Stimulated activated naive B cell treated with anti-CD40 and anti-IgM and Interleukin-4, amounts not matched to agents 10 μg/mL and 1 μg/mL and 100 μg/mL, for 72 hours (primary cell): ENCODE measurements around the gene TMEM135.
A peak's percentile ranks its signal among the peaks of the same experiment; 100 is the strongest.

Experiments used
- ATAC-seq, 2 donors: fragments of 150-1000 bp; cut with Tn5 transposase; replicated peaks; 2 replicates each; pipeline ENCODE4 v1.10.0; 2021; ENCODE audit warnings: moderate library complexity in 1 of 2
- DNase-seq: peaks from one replicate; pipeline ENCODE4 v3.0.0; 2021
- H3K27ac Mint-ChIP-seq: one replicate; pipeline ENCODE4 v1.8.0; 2022; ENCODE audit warnings: mild to moderate bottlenecking, mixed read lengths
- H3K27me3 Mint-ChIP-seq, 2 donors: one replicate each; pipeline ENCODE4 v1.8.0; 2022; ENCODE audit warnings: mixed read lengths in 2 of 2
- H3K36me3 Mint-ChIP-seq, 2 donors: one replicate each; pipeline ENCODE4 v1.8.0; 2022; ENCODE audit warnings: mixed read lengths in 2 of 2, mild to moderate bottlenecking in 1 of 2
- H3K4me1 Mint-ChIP-seq, 2 donors: one replicate each; pipeline ENCODE4 v1.8.0; 2022; ENCODE audit warnings: mixed read lengths in 2 of 2, mild to moderate bottlenecking in 1 of 2
- H3K4me3 Mint-ChIP-seq, 2 donors: one replicate each; pipeline ENCODE4 v1.8.0; 2022; ENCODE audit warnings: mild to moderate bottlenecking in 2 of 2, mixed read lengths in 2 of 2, moderate library complexity in 1 of 2
- H3K9me3 Mint-ChIP-seq, 2 donors: one replicate each; pipeline ENCODE4 v1.8.0; 2022; ENCODE audit warnings: mixed read lengths in 2 of 2, mild to moderate bottlenecking in 1 of 2

TMEM135 gene

DNA sequence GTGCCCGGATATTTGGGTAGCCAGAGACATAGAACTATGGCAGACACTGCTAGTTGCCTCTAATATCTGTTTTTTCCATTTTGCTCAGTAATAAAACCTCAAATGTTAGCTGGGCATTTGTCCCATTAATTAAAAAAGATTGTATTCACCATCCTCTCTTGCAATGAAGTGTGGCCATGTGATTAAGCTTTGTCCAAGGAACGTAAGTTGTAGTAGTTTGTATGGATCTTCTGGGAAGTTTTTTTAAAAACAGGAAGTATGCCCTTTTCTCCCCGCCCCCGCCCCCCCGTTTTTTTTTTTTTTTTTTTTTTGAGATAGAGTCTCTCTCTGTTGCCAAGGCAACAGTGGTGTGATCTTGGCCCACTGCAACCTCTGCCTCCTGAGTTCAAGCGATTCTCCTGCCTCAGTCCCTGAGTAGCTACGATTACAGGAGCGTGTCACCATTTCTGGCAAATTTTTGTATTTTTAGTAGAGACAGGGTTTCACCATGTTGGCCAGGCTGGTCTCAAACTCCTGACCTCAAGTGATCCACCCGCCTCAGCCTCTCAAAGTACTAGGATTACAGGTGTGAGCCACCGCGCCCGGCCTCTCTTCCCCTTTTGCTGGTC lies 1.7 kb upstream of the TMEM135 start:
- ATAC-seq (no peak), DNase-seq (no peak)
- Mint-ChIP-seq H3K9me3 (no peaks in the 10 kb centered on the region), H3K36me3 (peaks cover 5% of the 10 kb centered on the region in 2 donors), H3K4me3 (no peak overlapping the region), H3K27me3 (no peaks in the 10 kb centered on the region), H3K4me1 (peaks cover 21 to 45% of the 10 kb centered on the region in 2 donors), H3K27ac (no peak overlapping the region)

DNA sequence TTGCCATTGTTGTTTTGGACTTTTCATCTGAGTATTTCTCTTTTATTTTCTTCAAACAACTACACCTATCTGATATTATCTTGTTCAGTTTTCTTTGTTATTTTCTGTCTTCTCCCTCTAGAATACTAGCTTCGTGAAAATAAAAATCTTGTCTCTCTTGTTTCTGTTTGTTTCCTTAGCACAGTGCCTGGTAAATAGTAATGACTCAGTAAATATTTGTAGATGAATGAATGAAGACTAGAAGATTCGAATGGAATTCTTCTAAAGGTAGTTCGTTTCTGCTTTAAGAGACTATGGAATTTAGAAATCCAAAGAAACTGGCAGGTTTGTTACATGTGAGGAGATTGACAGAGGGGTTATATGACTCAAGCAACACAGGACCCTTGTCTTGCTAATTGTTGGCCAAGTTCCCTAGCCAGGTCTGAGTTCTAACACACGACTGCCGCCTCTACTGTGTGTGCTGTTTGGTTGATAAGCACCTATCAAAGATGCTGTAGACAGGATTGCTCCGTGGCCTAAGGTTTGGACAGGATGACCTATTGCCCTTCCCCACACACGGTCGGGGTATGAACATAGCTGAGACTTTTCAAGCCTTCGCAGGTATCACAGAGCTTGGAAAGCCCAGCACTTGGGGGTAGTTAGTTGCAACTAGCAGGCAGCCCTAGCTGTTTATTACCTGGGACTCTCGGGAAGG lies 831 bp upstream of the TMEM135 start:
- H3K27ac Mint-ChIP-seq, result peak overlapping the region; percentile 94
- DNase-seq, result no peak
- H3K36me3 Mint-ChIP-seq, result peaks cover 11 to 13% of the 10 kb centered on the region in 2 donors
- H3K9me3 Mint-ChIP-seq, result no peaks in the 10 kb centered on the region
- H3K4me3 Mint-ChIP-seq, result peak overlapping the region; percentile 93 to 99
- H3K27me3 Mint-ChIP-seq, result no peaks in the 10 kb centered on the region
- ATAC-seq, result peak in 1 of 2 donors; percentile 5
- peaks cover 23 to 53% of the 10 kb centered on the region in 2 donors for H3K4me1 Mint-ChIP-seq

DNA sequence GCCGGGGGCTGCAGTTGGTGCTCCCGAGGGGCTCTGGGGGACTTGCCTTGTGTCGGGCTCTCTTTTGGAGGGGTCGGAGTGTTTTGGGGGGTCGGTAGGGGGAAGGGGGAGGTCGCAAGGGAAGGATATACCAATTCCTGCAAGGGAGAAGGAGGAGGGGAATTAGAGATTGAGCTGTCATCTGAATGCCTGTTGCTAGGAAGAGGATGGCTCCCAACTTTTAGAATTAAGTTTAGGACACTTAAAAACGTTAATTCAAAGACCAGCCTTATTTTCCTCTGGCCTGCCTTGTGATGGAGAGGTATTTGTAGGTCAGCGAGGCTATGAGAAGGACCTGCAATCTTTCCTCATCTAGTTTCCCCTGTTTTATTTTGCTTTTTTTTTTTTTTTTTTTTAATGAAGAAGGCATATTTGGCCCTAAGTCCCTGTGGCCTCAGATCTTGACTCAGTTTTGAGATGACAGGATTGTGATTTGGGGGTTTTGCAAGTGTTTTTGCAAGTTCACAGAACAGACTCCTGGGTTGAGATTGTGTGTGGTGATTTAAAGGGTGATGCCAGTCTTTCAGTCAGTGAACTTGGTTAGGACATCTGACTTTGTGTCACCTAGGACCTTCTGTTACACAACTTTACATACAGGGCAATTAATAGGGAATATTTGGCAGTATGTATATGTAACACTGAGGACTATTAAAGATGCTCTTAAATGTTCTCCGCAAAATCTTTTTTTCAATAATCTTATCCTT lies 672 bp downstream of the TMEM135 start:
- H3K27ac Mint-ChIP-seq, result peak overlapping the region; percentile 94
- no peaks in the 10 kb centered on the region for H3K9me3 Mint-ChIP-seq
- H3K4me1 Mint-ChIP-seq, result peaks cover 26 to 59% of the 10 kb centered on the region in 2 donors
- DNase-seq, result no peak
- H3K4me3 Mint-ChIP-seq, result peak overlapping the region; percentile 93 to 99
- no peak for ATAC-seq
- no peaks in the 10 kb centered on the region for H3K27me3 Mint-ChIP-seq
- H3K36me3 Mint-ChIP-seq, result peaks cover 14 to 18% of the 10 kb centered on the region in 2 donors

DNA sequence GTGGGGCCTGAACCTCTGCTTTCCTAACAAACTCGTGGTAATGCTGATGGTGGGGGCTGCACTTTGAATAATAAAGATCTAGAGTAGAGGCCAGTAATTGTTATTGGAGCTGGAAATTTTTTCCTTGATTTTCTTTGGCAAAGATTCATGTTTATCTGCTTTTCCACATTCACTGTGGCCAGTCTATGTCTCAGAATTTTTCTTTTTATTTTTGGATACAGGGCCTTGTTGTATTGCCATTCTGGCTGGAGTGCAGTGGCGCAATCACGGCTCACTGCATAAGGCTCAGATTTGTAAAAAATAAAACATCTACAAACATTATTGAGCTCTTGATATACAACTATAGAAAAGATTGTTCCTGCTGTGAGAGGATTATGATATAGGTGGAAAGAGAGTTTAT lies 1.6 kb downstream of the TMEM135 start:
- Mint-ChIP-seq H3K27ac (no peak overlapping the region), H3K4me1 (peaks cover 26 to 59% of the 10 kb centered on the region in 2 donors), H3K4me3 (peak overlapping the region; percentile 93 to 99), H3K27me3 (no peaks in the 10 kb centered on the region), H3K9me3 (no peaks in the 10 kb centered on the region), H3K36me3 (peaks cover 17 to 18% of the 10 kb centered on the region in 2 donors)
- no peak for ATAC-seq
- DNase-seq, result no peak

DNA sequence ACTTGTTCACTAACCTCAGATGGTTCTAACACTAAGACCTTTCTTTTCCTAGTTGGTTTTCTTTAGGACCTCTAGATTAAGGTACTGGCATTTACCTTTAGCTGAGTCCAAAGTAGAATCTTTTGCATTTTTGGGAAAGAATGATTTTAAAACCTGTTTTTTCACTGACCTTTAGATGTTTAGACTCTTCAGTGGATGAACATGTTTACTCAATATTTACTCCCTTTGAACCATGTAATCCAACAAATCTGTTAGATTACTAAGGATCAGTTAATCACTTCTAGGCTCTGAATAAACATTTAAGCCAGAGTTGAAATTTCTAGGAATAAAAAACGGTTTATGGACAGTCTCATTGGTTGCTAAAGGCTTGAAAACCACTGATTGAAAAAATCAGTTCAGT lies 6.2 kb downstream of the TMEM135 start:
- no peak overlapping the region for H3K27ac Mint-ChIP-seq
- peaks cover 24 to 26% of the 10 kb centered on the region in 2 donors for H3K36me3 Mint-ChIP-seq
- no peaks in the 10 kb centered on the region for H3K9me3 Mint-ChIP-seq
- ATAC-seq (no peak), DNase-seq (no peak)
- H3K4me1 Mint-ChIP-seq, result peaks cover 14 to 35% of the 10 kb centered on the region in 2 donors
- no peak overlapping the region for H3K4me3 Mint-ChIP-seq
- H3K27me3 Mint-ChIP-seq, result no peaks in the 10 kb centered on the region

DNA sequence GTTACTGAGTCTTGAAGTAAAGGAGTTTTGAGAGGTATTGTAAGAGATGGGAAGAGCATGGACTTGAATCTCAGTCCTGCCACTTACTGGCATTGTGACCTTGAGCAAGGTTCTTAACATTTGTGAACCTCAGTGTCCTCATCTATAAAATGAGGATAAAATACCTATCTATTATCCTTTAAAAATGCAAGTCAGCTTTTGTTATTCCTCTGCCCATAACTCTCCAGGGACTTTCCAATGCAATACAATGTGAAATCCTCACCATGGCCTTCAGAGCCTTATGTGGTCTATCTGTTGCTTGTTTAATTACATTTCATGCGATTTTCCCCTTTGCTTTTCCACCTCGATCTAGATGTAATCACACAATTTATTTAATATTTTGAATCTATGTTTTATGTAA lies 9.1 kb downstream of the TMEM135 start:
- Mint-ChIP-seq H3K4me3 (no peak overlapping the region), H3K27me3 (no peaks in the 10 kb centered on the region), H3K4me1 (peaks cover 4 to 7% of the 10 kb centered on the region in 2 donors), H3K9me3 (no peaks in the 10 kb centered on the region), H3K36me3 (peaks cover 13 to 14% of the 10 kb centered on the region in 2 donors), H3K27ac (no peak overlapping the region)
- ATAC-seq, result no peak
- DNase-seq, result no peak

DNA sequence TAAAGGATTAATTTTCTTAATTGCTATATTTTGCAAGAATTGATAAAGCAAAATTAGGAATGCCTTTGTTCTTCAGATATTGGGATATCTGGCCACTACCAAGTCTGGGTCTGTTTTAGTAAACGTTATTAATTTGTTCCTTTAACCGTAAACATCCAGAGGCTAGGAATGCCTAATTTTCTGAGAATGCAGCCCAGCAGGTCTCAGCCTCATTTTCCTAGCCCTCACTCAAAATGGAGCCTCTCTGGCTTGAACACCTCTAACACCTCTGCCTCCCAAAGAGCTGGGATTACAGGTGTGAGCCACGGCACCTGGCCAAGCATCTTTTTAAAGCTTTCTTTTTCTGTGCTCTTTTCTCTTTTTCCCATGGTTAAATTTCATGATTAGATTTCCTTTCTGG lies 18.4 kb downstream of the TMEM135 start:
- Mint-ChIP-seq H3K36me3 (peaks cover 0 to 11% of the 10 kb centered on the region in 2 donors), H3K9me3 (no peaks in the 10 kb centered on the region), H3K27ac (no peak overlapping the region), H3K27me3 (no peaks in the 10 kb centered on the region), H3K4me3 (no peak overlapping the region), H3K4me1 (peaks cover 2 to 28% of the 10 kb centered on the region in 2 donors)
- DNase-seq (no peak), ATAC-seq (no peak)

DNA sequence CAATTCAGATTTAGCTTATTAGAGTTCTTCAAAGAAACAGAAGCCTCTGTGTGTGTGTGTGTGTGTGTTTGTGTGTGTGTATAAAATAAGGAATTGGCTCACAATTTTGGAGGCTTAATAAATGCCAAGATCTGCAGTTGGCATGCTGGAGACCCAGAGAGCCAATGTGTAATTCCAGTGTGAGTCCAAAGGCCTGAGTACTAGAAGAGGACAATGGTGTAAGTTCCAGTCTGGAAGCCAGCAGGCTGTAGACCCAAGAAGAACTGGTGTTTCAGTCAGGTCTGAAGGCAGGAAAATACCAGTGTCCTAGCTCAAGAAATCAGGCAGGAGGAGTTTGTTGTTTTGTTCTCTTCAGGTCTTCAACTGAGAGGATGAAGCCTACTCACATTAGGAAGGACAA lies 20.0 kb downstream of the TMEM135 start:
- H3K4me1 Mint-ChIP-seq, result peaks cover 2 to 28% of the 10 kb centered on the region in 2 donors
- no peak overlapping the region for H3K4me3 Mint-ChIP-seq
- ATAC-seq, result no peak
- no peaks in the 10 kb centered on the region for H3K9me3 Mint-ChIP-seq
- H3K27me3 Mint-ChIP-seq, result no peaks in the 10 kb centered on the region
- no peak for DNase-seq
- peaks cover 3 to 13% of the 10 kb centered on the region in 2 donors for H3K36me3 Mint-ChIP-seq
- H3K27ac Mint-ChIP-seq, result no peak overlapping the region

DNA sequence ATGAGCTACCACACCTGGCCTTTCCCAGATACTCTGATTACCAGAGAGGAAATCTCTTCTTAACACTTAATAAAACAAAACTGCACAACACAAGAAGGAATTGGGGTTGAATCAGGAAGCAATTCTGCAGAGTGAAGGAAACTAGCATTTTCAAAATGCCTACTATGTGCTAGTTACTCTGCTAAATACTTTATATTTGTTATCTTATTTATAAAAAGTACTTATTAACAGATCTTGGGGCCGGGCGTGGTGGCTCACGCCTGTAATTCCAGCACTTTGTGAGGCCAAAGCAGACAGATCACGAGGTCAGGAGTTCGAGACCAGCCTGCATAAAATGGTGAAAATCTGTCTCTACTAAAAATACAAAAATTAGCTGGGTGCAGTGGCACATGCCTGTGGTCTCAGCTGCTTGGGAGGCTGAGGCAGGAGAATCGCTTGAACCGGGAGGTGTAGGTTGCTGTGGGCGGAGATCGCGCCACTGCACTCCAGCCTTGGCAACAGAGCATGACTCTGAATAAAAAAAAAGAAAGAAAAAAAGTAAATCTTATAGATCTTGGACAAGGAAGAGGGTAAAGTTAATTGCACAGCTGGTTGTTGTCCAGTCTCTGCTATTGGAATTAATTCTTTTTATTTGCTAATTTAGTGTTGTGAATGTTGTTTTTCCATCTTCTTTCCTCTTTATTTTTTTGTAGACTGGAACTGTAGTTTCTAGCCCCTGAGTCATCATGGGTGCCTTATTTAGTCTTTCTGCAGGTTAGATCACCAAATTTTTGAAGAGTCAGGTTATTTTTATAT lies 22.1 kb downstream of the TMEM135 start:
- H3K27me3 Mint-ChIP-seq, result no peaks in the 10 kb centered on the region
- peaks cover 3 to 13% of the 10 kb centered on the region in 2 donors for H3K36me3 Mint-ChIP-seq
- no peak overlapping the region for H3K27ac Mint-ChIP-seq
- ATAC-seq (no peak), DNase-seq (no peak)
- H3K4me1 Mint-ChIP-seq, result peaks cover 0 to 35% of the 10 kb centered on the region in 2 donors
- no peak overlapping the region for H3K4me3 Mint-ChIP-seq
- H3K9me3 Mint-ChIP-seq, result no peaks in the 10 kb centered on the region

DNA sequence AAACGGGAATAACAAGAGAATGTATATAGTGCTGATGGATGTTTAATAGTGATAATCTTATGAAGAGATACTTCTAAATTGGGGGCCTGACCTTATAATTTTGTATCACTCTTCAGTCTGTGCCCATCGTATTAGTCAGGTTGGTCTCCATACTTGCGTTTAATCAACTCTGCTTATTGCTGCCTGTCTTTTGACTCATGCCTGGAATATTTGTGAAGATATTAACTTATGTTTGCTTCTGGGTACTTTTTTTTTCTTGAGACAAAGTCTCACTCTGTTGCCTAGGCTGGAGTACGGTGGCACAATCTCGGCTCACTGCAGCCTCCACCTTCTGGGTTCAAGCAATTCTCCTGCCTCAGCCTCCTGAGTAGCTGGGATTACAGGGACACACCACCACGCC lies 24.0 kb downstream of the TMEM135 start:
- Mint-ChIP-seq H3K36me3 (peaks cover 3 to 13% of the 10 kb centered on the region in 2 donors), H3K9me3 (no peaks in the 10 kb centered on the region), H3K4me3 (no peak overlapping the region), H3K27ac (no peak overlapping the region), H3K27me3 (no peaks in the 10 kb centered on the region), H3K4me1 (peaks cover 2 to 41% of the 10 kb centered on the region in 2 donors)
- DNase-seq (no peak), ATAC-seq (no peak)

DNA sequence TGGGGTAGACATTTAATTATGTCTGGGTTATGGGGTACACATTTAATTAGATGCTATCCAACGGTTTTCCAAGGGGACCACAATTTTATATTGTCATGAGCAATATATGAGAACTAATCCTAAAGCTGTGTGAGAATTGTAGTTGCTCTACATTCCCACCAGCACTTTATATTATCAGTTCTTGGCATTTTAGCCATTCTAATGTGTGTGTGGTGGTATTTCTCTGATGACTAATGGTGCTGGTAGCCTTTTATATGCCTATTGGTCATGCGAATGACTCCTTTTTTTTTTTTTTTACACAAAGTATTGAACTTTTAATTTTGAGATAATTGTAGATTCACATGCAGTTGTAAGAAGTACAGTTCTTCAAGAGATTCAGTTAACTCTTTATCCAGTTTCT lies 26.2 kb downstream of the TMEM135 start:
- H3K4me3 Mint-ChIP-seq, result no peak overlapping the region
- peaks cover 2 to 33% of the 10 kb centered on the region in 2 donors for H3K4me1 Mint-ChIP-seq
- no peaks in the 10 kb centered on the region for H3K27me3 Mint-ChIP-seq
- ATAC-seq, result no peak
- no peak overlapping the region for H3K27ac Mint-ChIP-seq
- no peaks in the 10 kb centered on the region for H3K9me3 Mint-ChIP-seq
- no peak for DNase-seq
- peaks cover 3 to 13% of the 10 kb centered on the region in 2 donors for H3K36me3 Mint-ChIP-seq

DNA sequence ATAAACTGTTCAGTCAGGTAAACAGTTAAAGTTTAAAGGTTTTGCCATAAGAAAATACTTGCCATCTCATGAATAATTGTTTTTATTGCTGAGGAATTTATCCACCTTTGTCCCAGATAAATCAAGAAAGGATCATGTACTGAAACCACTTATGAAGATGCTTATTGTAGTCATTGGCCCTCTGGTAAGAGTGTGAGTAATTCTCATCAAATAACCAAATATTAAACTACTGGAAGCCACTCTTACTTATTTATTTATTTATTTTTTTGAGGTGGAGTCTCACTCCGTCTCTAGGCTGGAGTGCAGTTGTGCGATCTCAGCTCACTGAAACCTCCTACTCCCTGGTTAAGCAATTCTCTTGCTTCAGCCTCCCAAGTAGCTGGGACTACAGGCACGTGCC lies 35.1 kb downstream of the TMEM135 start:
- Mint-ChIP-seq H3K27ac (no peak overlapping the region), H3K9me3 (peaks cover 0 to 2% of the 10 kb centered on the region in 2 donors), H3K36me3 (peaks cover 21 to 30% of the 10 kb centered on the region in 2 donors), H3K27me3 (no peaks in the 10 kb centered on the region), H3K4me1 (peaks cover 0 to 7% of the 10 kb centered on the region in 2 donors), H3K4me3 (no peak overlapping the region)
- ATAC-seq (no peak), DNase-seq (no peak)

DNA sequence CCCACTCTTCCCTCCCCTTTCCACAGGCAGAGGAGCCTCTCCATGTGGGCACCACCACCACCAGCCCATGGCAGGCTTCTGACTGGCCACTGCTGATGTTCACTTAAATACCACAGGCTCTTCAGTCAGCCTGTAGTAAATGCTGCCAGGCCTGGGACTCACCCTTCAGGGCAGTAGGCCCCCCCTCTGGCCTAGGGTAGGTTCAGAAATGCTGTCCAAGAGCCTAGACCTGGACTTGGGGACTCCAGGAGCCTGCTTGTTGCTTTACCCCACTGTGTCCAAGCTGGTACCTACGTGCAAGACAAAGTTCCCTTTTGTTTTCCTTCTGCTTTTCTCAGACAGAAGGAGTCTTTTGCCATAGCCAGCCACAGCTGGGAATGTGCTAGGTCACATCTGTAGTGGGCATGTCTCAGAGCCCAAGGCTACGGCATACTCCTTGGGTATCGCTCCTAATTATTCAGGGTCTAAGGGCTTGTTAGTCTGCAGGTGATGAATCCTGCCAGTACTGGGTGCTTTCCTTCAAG lies 38.6 kb downstream of the TMEM135 start:
- Mint-ChIP-seq H3K27ac (no peak overlapping the region), H3K9me3 (peaks cover 0 to 2% of the 10 kb centered on the region in 2 donors), H3K27me3 (no peaks in the 10 kb centered on the region), H3K36me3 (peaks cover 22 to 38% of the 10 kb centered on the region in 2 donors), H3K4me3 (no peak overlapping the region), H3K4me1 (peaks cover 3 to 7% of the 10 kb centered on the region in 2 donors)
- DNase-seq, result no peak
- no peak for ATAC-seq
